ENCODE data around the gene SPOCK3.

GRCh38 chr4:166981847-166982246 lies 252.4 kb downstream of the SPOCK3 start:
- TF ChIP-seq EZH2 (IDR thresholded peaks at IDR 0.05; ENCODE audit: borderline replicate concordance, low read depth, low read length, severe bottlenecking): no peak
- TF ChIP-seq, protein P1, sequence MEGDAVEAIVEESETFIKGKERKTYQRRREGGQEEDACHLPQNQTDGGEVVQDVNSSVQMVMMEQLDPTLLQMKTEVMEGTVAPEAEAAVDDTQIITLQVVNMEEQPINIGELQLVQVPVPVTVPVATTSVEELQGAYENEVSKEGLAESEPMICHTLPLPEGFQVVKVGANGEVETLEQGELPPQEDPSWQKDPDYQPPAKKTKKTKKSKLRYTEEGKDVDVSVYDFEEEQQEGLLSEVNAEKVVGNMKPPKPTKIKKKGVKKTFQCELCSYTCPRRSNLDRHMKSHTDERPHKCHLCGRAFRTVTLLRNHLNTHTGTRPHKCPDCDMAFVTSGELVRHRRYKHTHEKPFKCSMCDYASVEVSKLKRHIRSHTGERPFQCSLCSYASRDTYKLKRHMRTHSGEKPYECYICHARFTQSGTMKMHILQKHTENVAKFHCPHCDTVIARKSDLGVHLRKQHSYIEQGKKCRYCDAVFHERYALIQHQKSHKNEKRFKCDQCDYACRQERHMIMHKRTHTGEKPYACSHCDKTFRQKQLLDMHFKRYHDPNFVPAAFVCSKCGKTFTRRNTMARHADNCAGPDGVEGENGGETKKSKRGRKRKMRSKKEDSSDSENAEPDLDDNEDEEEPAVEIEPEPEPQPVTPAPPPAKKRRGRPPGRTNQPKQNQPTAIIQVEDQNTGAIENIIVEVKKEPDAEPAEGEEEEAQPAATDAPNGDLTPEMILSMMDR (IDR thresholded peaks at IDR 0.05; ENCODE audit: borderline replicate concordance, extremely low read depth, low read length, poor library complexity, severe bottlenecking): no peak

All from DND-41 (cell line).